C4-2B (cell line): ENCODE data around the gene CRYBB3.

Experiments
- CTCF ChIP-seq: fragments of 450-650 bp; conservative IDR thresholded peaks from 2 replicates; pipeline ENCODE4 v1.5.1; 2017; ENCODE audit warnings: mild to moderate bottlenecking
- ZFX ChIP-seq: fragments of 450-650 bp; IDR thresholded peaks from 2 replicates; pipeline ENCODE4 v1.6.1; 2017

- no peak for TF ChIP-seq CTCF
- TF ChIP-seq ZFX = no peak
These were observed 33.2 kb upstream of the CRYBB3 start for GRCh38 chr22:25166266-25167040.
